ENCODE measurements around the gene IRGC. TPM values are rescaled to one million over a fixed set of nuclear protein-coding genes. Genes with fewer than 3 reads are reported as not detected.

The IRGC gene
- polyA plus RNA-seq, 2 of the 4 experiments (the other 2 are of a cell fraction) = not detected

DNA sequence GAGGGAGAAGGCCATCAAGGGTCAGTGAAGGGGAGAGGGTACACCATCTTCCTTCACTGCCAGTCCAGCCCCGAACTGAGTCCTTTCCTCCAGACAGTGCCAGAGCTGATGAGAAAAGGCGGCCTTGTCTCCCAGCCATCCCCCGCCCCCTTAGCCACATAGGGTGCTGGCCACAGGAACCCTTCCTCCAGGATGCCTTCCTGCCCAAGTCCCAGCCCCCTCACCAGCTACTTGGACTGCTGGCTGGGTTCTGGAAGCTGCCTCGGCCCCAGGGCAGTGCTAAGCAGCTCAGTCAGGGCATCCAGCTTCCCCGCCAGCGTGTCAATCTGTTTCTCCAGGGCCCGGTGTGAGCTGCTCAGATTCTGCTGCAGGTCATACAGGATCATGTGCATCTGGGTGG, 51.4 kb downstream of the IRGC start:
- no peak overlapping the region for H3K4me2 ChIP-seq
- CTCF ChIA-PET = interaction anchor here (0.8 to 22.3 kb wide), 15 partner anchors 8 to 163 kb away, joined by 3 to 565 read pairs (median 4); partner anchors contain the start of genes KCNN4, PLAUR and SMG9
- POLR2A ChIA-PET = interaction anchor here (1.2 to 2.0 kb wide), 2 partner anchors 12 to 14 kb away, joined by 3 to 8 read pairs; partner anchors contain the start of gene SMG9
- DNase-seq (ENCODE audit: low read depth in 1 of 2, low spot score in 1 of 2) = no peak
- TF ChIP-seq KDM5A (IDR thresholded peaks at IDR 0.05) = no peak
- WGBS (ENCODE audit: missing lambda C conversion rate) = 83% methylated on average over 5 of the region's 7 CpGs
- no peak for ATAC-seq
- H3K4me3 ChIP-seq = no peak overlapping the region
- peak overlapping the region in 1 of 2 experiments; percentile 92; a peak in 2 of 6 replicates for H3K27ac ChIP-seq
- H3K4me1 ChIP-seq = peaks cover 38% of the 10 kb centered on the region
- no peaks in the 10 kb centered on the region for H3K9me3 ChIP-seq
- FAIRE-seq = no peak

- POLR2A ChIA-PET = interaction anchor here (1.2 to 2.0 kb wide), 2 partner anchors 13 to 14 kb away, joined by 3 to 8 read pairs; partner anchors contain the start of gene SMG9
- DNase-seq (ENCODE audit: low read depth in 1 of 2, low spot score in 1 of 2) = no peak
- H3K4me2 ChIP-seq = no peak overlapping the region
- H3K4me1 ChIP-seq = peaks cover 38% of the 10 kb centered on the region
- CTCF ChIA-PET = interaction anchor here (0.9 to 22.3 kb wide), 12 partner anchors 8 to 157 kb away, joined by 3 to 565 read pairs (median 4); partner anchors contain the start of genes KCNN4, PLAUR and SMG9
- WGBS (ENCODE audit: missing lambda C conversion rate) = 100% methylated on average over 1 of the region's 1 CpG
- H3K27ac ChIP-seq = no peak overlapping the region
- no peak overlapping the region for H3K4me3 ChIP-seq
- FAIRE-seq = no peak
- H3K9me3 ChIP-seq = no peaks in the 10 kb centered on the region
- ATAC-seq = no peak
- TF ChIP-seq HOXA7 (CRISPR knock-in tag; IDR thresholded peaks at IDR 0.05) = no peak
- no peak for TF ChIP-seq PBX3 (IDR thresholded peaks at IDR 0.05)
- no peak for TF ChIP-seq JUNB (IDR thresholded peaks at IDR 0.05)
- no peak for TF ChIP-seq EP300 (IDR thresholded peaks at IDR 0.05)
- no peak for TF ChIP-seq RCOR1 (IDR thresholded peaks at IDR 0.05; ENCODE audit: low read depth, low read length)
- TF ChIP-seq, protein P1, sequence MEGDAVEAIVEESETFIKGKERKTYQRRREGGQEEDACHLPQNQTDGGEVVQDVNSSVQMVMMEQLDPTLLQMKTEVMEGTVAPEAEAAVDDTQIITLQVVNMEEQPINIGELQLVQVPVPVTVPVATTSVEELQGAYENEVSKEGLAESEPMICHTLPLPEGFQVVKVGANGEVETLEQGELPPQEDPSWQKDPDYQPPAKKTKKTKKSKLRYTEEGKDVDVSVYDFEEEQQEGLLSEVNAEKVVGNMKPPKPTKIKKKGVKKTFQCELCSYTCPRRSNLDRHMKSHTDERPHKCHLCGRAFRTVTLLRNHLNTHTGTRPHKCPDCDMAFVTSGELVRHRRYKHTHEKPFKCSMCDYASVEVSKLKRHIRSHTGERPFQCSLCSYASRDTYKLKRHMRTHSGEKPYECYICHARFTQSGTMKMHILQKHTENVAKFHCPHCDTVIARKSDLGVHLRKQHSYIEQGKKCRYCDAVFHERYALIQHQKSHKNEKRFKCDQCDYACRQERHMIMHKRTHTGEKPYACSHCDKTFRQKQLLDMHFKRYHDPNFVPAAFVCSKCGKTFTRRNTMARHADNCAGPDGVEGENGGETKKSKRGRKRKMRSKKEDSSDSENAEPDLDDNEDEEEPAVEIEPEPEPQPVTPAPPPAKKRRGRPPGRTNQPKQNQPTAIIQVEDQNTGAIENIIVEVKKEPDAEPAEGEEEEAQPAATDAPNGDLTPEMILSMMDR (IDR thresholded peaks at IDR 0.05) = no peak
- TF ChIP-seq ZC3H11A (IDR thresholded peaks at IDR 0.05) = no peak
- TF ChIP-seq RFX5 (IDR thresholded peaks at IDR 0.05) = no peak
- TF ChIP-seq NFE2L2 (conservative IDR thresholded peaks at IDR 0.05; ENCODE audit: low read length) = no peak
- no peak for TF ChIP-seq POLR2AphosphoS2 (conservative IDR thresholded peaks at IDR 0.05; ENCODE audit: low read length)
- no peak for TF ChIP-seq CHD4 (IDR thresholded peaks at IDR 0.05; ENCODE audit: borderline replicate concordance)
- no peak for TF ChIP-seq TFCP2L1 (CRISPR knock-in tag; IDR thresholded peaks at IDR 0.05)
- TF ChIP-seq ZFP36 (IDR thresholded peaks at IDR 0.05; ENCODE audit: borderline replicate concordance, partially characterized antibody) = no peak
- no peak for TF ChIP-seq EHMT2 (IDR thresholded peaks at IDR 0.05; ENCODE audit: low read depth)
- TF ChIP-seq JUN (IDR thresholded peaks at IDR 0.05) = no peak
- no peak for TF ChIP-seq KDM1A (IDR thresholded peaks at IDR 0.05; ENCODE audit: low read depth)
- TF ChIP-seq CBX2 (IDR thresholded peaks at IDR 0.05; ENCODE audit: borderline replicate concordance, low read depth) = no peak
- TF ChIP-seq ELK1 (IDR thresholded peaks at IDR 0.05; ENCODE audit: low read depth, low read length) = no peak
- TF ChIP-seq, protein P2, sequence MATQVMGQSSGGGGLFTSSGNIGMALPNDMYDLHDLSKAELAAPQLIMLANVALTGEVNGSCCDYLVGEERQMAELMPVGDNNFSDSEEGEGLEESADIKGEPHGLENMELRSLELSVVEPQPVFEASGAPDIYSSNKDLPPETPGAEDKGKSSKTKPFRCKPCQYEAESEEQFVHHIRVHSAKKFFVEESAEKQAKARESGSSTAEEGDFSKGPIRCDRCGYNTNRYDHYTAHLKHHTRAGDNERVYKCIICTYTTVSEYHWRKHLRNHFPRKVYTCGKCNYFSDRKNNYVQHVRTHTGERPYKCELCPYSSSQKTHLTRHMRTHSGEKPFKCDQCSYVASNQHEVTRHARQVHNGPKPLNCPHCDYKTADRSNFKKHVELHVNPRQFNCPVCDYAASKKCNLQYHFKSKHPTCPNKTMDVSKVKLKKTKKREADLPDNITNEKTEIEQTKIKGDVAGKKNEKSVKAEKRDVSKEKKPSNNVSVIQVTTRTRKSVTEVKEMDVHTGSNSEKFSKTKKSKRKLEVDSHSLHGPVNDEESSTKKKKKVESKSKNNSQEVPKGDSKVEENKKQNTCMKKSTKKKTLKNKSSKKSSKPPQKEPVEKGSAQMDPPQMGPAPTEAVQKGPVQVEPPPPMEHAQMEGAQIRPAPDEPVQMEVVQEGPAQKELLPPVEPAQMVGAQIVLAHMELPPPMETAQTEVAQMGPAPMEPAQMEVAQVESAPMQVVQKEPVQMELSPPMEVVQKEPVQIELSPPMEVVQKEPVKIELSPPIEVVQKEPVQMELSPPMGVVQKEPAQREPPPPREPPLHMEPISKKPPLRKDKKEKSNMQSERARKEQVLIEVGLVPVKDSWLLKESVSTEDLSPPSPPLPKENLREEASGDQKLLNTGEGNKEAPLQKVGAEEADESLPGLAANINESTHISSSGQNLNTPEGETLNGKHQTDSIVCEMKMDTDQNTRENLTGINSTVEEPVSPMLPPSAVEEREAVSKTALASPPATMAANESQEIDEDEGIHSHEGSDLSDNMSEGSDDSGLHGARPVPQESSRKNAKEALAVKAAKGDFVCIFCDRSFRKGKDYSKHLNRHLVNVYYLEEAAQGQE (IDR thresholded peaks at IDR 0.05) = no peak
- TF ChIP-seq, protein P3, sequence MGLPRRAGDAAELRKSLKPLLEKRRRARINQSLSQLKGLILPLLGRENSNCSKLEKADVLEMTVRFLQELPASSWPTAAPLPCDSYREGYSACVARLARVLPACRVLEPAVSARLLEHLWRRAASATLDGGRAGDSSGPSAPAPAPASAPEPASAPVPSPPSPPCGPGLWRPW (IDR thresholded peaks at IDR 0.05) = no peak
These were observed 51.9 kb downstream of the IRGC start for GRCh38 chr19:43767818-43768217.
